K562 (cell line): ENCODE data around the gene EMILIN1. TPM values are rescaled to one million over a fixed set of nuclear protein-coding genes. Genes with fewer than 3 reads are reported as not detected.

Source experiments
- ATAC-seq: fragments of 200-7000 bp; cut with Tn5 transposase; 3 replicates; pipeline ENCODE4 v1.9.1; 2020; ENCODE audit warnings: moderate library complexity
- BruUV-seq: library from RNA; stranded (reverse); fragments of 400-500 nt; replicated peaks from 2 replicates; lab custom pipeline; 2021; lab: Mats Ljungman, UMichigan
- CTCF ChIA-PET: fragments of 300-600 bp; formaldehyde crosslinking; extraction: SDS; loops from one replicate; lab custom pipeline; 2021; ENCODE audit warnings: low intra/inter-chr PET ratio; lab: Yijun Ruan, JAX
- POLR2A ChIA-PET: fragments of 300-600, 350-650 bp; sonication (Branson Sonifier 250); formaldehyde crosslinking; extraction: SDS; loops from one replicate; lab custom pipeline; 2021; ENCODE audit warnings: antibody characterized with exemption, inconsistent platforms; lab: Yijun Ruan, JAX
- DNase-seq, 4 experiments: peaks; one replicate each; pipeline versions ENCODE4 v3.0.0 to v3.0.0-alpha.2; 2011 to 2018; ENCODE audit warnings: low spot score in 3 of 4, mixed read lengths in 3 of 4; ENCODE audit errors: extremely low read depth in 1 of 4
- FAIRE-seq: peaks from 2 replicates; lab custom pipeline; 2011; peaks lifted over from hg19 to GRCh38; lab: Jason Lieb, UNC
- H2AFZ ChIP-seq: 2 replicates; pipeline ENCODE4 v1.6.0; 2011; ENCODE audit warnings: low read depth, low read length, control low read depth, inconsistent platforms
- H3K27ac ChIP-seq: fragments of 200-600 bp; 3 replicates; pipeline ENCODE4 v1.8.0; 2011; ENCODE audit warnings: low read depth, mild to moderate bottlenecking, control low read depth, inconsistent platforms, low read length, moderate library complexity, mixed read lengths; ENCODE audit errors: extremely low read depth
- H3K27me3 ChIP-seq, 2 experiments: fragments of 300-600 bp in 1 of 2; 2 replicates in 1 of 2; 3 replicates in 1 of 2; pipeline versions ENCODE4 v1.6.0 to v1.8.0; 2011; ENCODE audit warnings: inconsistent platforms in 2 of 2, low read length in 2 of 2, mild to moderate bottlenecking in 1 of 2, mixed read lengths in 1 of 2, moderate library complexity in 1 of 2; ENCODE audit not compliant: control insufficient read depth in 2 of 2, insufficient read depth in 2 of 2
- H3K36me3 ChIP-seq: fragments of 300-600 bp; 3 replicates; pipeline ENCODE4 v1.8.0; 2011; ENCODE audit warnings: mild to moderate bottlenecking, low read length, inconsistent platforms; ENCODE audit not compliant: control insufficient read depth, insufficient read depth
- H3K4me1 ChIP-seq, 2 experiments: fragments of 200-600 bp in 1 of 2; replicated peaks in 1 of 2; 2 replicates in 1 of 2; 3 replicates in 1 of 2; pipeline versions ENCODE4 v1.5.1 to v1.8.0; 2011; ENCODE audit warnings: inconsistent platforms in 2 of 2, low read length in 2 of 2, mild to moderate bottlenecking in 1 of 2, mixed read lengths in 1 of 2, moderate library complexity in 1 of 2; ENCODE audit not compliant: control insufficient read depth in 2 of 2, insufficient read depth in 2 of 2
- H3K4me2 ChIP-seq: 2 replicates; pipeline ENCODE4 v1.6.1; 2011; ENCODE audit warnings: low read length, control low read depth, inconsistent platforms, mixed read lengths; ENCODE audit not compliant: insufficient read depth
- H3K4me3 ChIP-seq: fragments of 200-600 bp; sonication (generic), shearing (Covaris generic); 2 replicates; pipeline ENCODE4 v1.5.1; 2016; ENCODE audit warnings: control low read depth, inconsistent platforms
- H3K79me2 ChIP-seq: fragments of 200-600 bp; 3 replicates; pipeline ENCODE4 v1.8.0; 2011; ENCODE audit warnings: low read length, inconsistent platforms; ENCODE audit not compliant: control insufficient read depth, insufficient read depth
- H3K9ac ChIP-seq, 2 experiments: 2 replicates each; pipeline versions ENCODE4 v1.6.0 to v1.6.1; 2011; ENCODE audit warnings: low read depth in 2 of 2, low read length in 2 of 2, control low read depth in 1 of 2, inconsistent platforms in 1 of 2, mild to moderate bottlenecking in 1 of 2, mixed read lengths in 1 of 2; ENCODE audit not compliant: insufficient read depth in 1 of 2
- H3K9me1 ChIP-seq: one replicate; pipeline ENCODE4 v1.6.0; 2011; ENCODE audit warnings: inconsistent platforms, mild to moderate bottlenecking, low read length, moderate library complexity; ENCODE audit not compliant: control insufficient read depth, insufficient read depth
- H3K9me3 ChIP-seq: replicated peaks from 2 replicates; pipeline ENCODE4 v1.5.1; 2011; ENCODE audit warnings: low read depth, low read length, inconsistent platforms; ENCODE audit not compliant: control insufficient read depth, insufficient read depth
- H4K20me1 ChIP-seq: replicated peaks from 2 replicates; pipeline ENCODE4 v1.6.1; 2011; ENCODE audit warnings: low read length, inconsistent platforms, mixed read lengths; ENCODE audit not compliant: control insufficient read depth, insufficient read depth
- CBFA2T3 ChIP-seq: fragments of 450-650 bp; IDR thresholded peaks from 2 replicates; pipeline ENCODE4 v1.6.1; 2017
- POLR2G ChIP-seq: fragments of 200-400 bp; formaldehyde crosslinking; IDR thresholded peaks from 2 replicates; pipeline ENCODE4 v1.6.1; 2017; ENCODE audit warnings: low read depth, mild to moderate bottlenecking, antibody characterized with exemption, low read length, moderate library complexity
- ZNF217 ChIP-seq: sonication (generic); formaldehyde crosslinking; IDR thresholded peaks from 2 replicates; pipeline ENCODE4 v1.8.0; 2022; ENCODE audit warnings: mild to moderate bottlenecking, missing genetic modification reagents
- WGBS: fragments of 100-300 bp; shearing (Covaris generic); methylation state at CpG from one replicate; pipeline ENCODE4 v1.1.6; 2016; ENCODE audit warnings: low coverage, mixed read lengths; ENCODE audit not compliant: insufficient coverage; ENCODE audit errors: missing lambda C conversion rate; 5-methylcytosine and 5-hydroxymethylcytosine counted together
- in situ Hi-C: fragments of 300-500 bp; cut with MboI; formaldehyde crosslinking; loops from 4 replicates; pipeline ENCODE4 v1.15.0; 2018; ENCODE audit warnings: inconsistent platforms, mixed read lengths
- intact Hi-C: fragments of 100-400 bp; cut with micrococcal nuclease; formaldehyde crosslinking; loops from 2 replicates; pipeline ENCODE4 v1.14.2; 2022
- polyA plus RNA-seq, 8 experiments: library from polyadenylated mRNA; depleted of rRNA in 4 of 8; stranded (reverse) in 5 of 8; unstranded in 3 of 8; fragments of >200 nt; fragmentation: Nextera tagmentation in 2 of 8; fragmentation: Illumina TruSeq in 1 of 8; extraction: Ambion mirVana in 2 of 8; extraction: Trizol in 1 of 8; gene quantifications; 2 replicates each; pipeline versions ENCODE4 v1.2.1 to v1.2.3, GENCODE V29; 2011 to 2014; ENCODE audit warnings: inconsistent platforms in 1 of 8, missing spikeins in 1 of 8
- total RNA-seq, 7 experiments: library from RNA; depleted of rRNA in 6 of 7; stranded (reverse); fragments of >200 nt in 6 of 7; fragmentation: Illumina TruSeq in 2 of 7; extraction: Trizol in 2 of 7; gene quantifications; 2 replicates each; pipeline versions ENCODE4 v1.2.1 to v1.2.3, GENCODE V29; 2011 to 2021; ENCODE audit warnings: low replicate concordance in 1 of 7
- TF ChIP-seq, protein P1 (sequence below): fragments of 450-650 bp; IDR thresholded peaks from 2 replicates; pipeline ENCODE4 v1.6.1; 2018; ENCODE audit not compliant: partially characterized antibody

Gene EMILIN1
- total and polyA plus RNA-seq, 9 of the 15 experiments (the other 6 are each of a cell fraction or from before 2014, with no cell fraction given) = 0.04 to 2.7 (median 0.54) TPM; not detected in 2

DNA sequence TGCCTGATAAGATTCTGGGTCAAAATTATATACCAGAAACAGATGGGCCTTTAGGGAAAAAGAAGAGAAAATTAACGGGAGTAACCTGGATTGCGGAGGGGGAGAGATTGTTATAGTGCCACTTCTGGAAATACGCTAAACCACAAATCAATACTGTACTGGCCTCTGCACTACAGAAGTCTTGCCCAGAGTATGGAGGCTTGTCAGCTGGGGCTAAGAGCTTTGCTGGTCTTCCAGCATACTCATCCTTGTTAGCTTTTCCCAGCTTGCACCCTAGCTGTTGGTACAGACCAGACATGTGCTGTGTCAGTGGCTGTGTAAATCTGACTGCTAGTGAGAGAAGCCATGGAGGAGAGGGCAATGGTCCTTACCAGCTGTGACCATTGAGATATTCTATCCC lies 18.1 kb upstream of the EMILIN1 start:
- ChIA-PET POLR2A (interaction anchor here (1.0 to 10.5 kb wide), 5 partner anchors 6 to 35 kb away, joined by 3 to 112 read pairs (median 8); partner anchors contain the start of genes AGBL5 and OST4), CTCF (no interaction called here)
- H3K9ac ChIP-seq = peak overlapping the region in 1 of 2 experiments; percentile 9; a peak in 1 of 4 replicates
- H4K20me1 ChIP-seq = no peaks in the 10 kb centered on the region
- no peaks in the 10 kb centered on the region for H3K79me2 ChIP-seq
- no peak overlapping the region for H3K4me2 ChIP-seq
- no peak overlapping the region for H3K4me3 ChIP-seq
- FAIRE-seq = no peak
- no peak for ATAC-seq
- peaks cover 58% of the 10 kb centered on the region for H3K36me3 ChIP-seq
- TF ChIP-seq, protein P1, sequence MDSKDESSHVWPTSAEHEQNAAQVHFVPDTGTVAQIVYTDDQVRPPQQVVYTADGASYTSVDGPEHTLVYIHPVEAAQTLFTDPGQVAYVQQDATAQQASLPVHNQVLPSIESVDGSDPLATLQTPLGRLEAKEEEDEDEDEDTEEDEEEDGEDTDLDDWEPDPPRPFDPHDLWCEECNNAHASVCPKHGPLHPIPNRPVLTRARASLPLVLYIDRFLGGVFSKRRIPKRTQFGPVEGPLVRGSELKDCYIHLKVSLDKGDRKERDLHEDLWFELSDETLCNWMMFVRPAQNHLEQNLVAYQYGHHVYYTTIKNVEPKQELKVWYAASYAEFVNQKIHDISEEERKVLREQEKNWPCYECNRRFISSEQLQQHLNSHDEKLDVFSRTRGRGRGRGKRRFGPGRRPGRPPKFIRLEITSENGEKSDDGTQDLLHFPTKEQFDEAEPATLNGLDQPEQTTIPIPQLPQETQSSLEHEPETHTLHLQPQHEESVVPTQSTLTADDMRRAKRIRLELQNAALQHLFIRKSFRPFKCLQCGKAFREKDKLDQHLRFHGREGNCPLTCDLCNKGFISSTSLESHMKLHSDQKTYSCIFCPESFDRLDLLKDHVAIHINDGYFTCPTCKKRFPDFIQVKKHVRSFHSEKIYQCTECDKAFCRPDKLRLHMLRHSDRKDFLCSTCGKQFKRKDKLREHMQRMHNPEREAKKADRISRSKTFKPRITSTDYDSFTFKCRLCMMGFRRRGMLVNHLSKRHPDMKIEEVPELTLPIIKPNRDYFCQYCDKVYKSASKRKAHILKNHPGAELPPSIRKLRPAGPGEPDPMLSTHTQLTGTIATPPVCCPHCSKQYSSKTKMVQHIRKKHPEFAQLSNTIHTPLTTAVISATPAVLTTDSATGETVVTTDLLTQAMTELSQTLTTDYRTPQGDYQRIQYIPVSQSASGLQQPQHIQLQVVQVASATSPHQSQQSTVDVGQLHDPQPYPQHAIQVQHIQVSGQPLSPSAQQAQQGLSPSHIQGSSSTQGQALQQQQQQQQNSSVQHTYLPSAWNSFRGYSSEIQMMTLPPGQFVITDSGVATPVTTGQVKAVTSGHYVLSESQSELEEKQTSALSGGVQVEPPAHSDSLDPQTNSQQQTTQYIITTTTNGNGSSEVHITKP = peak; percentile 35
- TF ChIP-seq CBFA2T3 (peak; percentile 42; the same call in 1 of the 2 replicates), POLR2G (0 out of 2 replicates have a peak, but pooled peaks have one; percentile 38), ZNF217 (CRISPR knock-in tag) (no peak)
- TF ChIP-seq, all 486 proteins: peak for 3
- Histone ChIP-seq H2AFZ (no peak overlapping the region), H3K27ac (peak overlapping the region; percentile 12; the same call in 1 of the 3 replicates), H3K4me1 (peaks cover 34 to 39% of the 10 kb centered on the region in 2 experiments), H3K9me1 (no peaks in the 10 kb centered on the region), H3K27me3 (no peaks in the 10 kb centered on the region), H3K9me3 (no peaks in the 10 kb centered on the region)
- in situ Hi-C loops = no loop called here
- WGBS = 69% methylated on average over 3 of the region's 3 CpGs
- intact Hi-C loops = no loop called here
- no peak for DNase-seq
- BruUV-seq = no TSS peak
